HG03521 (cell line): Measurements from ENCODE around the gene MPRIP.
"Not testable (repeated sequence)": the region's sequence is repeated elsewhere in the genome, so short reads cannot be mapped to it uniquely, and the experiment has no call there.

ENCODE experiments used
- ATAC-seq: cut with Tn5 transposase; IDR thresholded peaks from one replicate; pipeline ENCODE4 v1.9.1; 2021; ENCODE audit warnings: mild to moderate bottlenecking, moderate library complexity; ENCODE audit not compliant: unreplicated experiment

MPRIP gene

GRCh38 chr17:17180741-17181525 is 138.7 kb downstream of the MPRIP start:
- no peak for ATAC-seq

GRCh38 chr17:17181666-17182597 is 139.7 kb downstream of the MPRIP start:
- ATAC-seq: no peak

GRCh38 chr17:17182598-17183136 is 140.4 kb downstream of the MPRIP start:
- no peak for ATAC-seq

GRCh38 chr17:17183744-17184143 is 141.5 kb downstream of the MPRIP start:
- ATAC-seq: no peak

GRCh38 chr17:17184985-17185757 is 142.9 kb downstream of the MPRIP start:
- not testable (repeated sequence) for ATAC-seq

- no peak for ATAC-seq
These were observed 143.8 kb downstream of the MPRIP start for GRCh38 chr17:17186051-17186450.

GRCh38 chr17:17186551-17187505 is 144.6 kb downstream of the MPRIP start:
- no peak for ATAC-seq

GRCh38 chr17:17188586-17188985 is 146.3 kb downstream of the MPRIP start:
- ATAC-seq: no peak

GRCh38 chr17:17189559-17189958 is 147.3 kb downstream of the MPRIP start:
- ATAC-seq: no peak

GRCh38 chr17:17190188-17190587 is 147.9 kb downstream of the MPRIP start:
- ATAC-seq: no peak

GRCh38 chr17:17191346-17191792 is 149.1 kb downstream of the MPRIP start:
- ATAC-seq: no peak

GRCh38 chr17:17191961-17192381 is 149.7 kb downstream of the MPRIP start:
- ATAC-seq: no peak

- ATAC-seq: not testable (repeated sequence)
These were observed 153.2 kb downstream of the MPRIP start for GRCh38 chr17:17195466-17195865.

- ATAC-seq: no peak
These were observed 154.5 kb downstream of the MPRIP start for GRCh38 chr17:17196776-17197175.

- ATAC-seq: no peak
These were observed 156.0 kb downstream of the MPRIP start for GRCh38 chr17:17198281-17198680.

GRCh38 chr17:17200311-17200710 is 158.1 kb downstream of the MPRIP start:
- no peak for ATAC-seq

GRCh38 chr17:17200831-17201230 is 158.6 kb downstream of the MPRIP start:
- ATAC-seq: no peak

- no peak for ATAC-seq
These were observed 159.0 kb downstream of the MPRIP start for GRCh38 chr17:17201271-17201670.

GRCh38 chr17:17201907-17202306 is 159.7 kb downstream of the MPRIP start:
- ATAC-seq: no peak
